ENCODE measurements around the gene PARP14.

PARP14 gene

GRCh38 chr3:122679882-122680474 lies 661 bp upstream of the PARP14 start:
- H3K4me3 ChIP-seq (ENCODE audit: low read depth, low read length), result peak overlapping the region; percentile 64
- TF ChIP-seq, protein P1, sequence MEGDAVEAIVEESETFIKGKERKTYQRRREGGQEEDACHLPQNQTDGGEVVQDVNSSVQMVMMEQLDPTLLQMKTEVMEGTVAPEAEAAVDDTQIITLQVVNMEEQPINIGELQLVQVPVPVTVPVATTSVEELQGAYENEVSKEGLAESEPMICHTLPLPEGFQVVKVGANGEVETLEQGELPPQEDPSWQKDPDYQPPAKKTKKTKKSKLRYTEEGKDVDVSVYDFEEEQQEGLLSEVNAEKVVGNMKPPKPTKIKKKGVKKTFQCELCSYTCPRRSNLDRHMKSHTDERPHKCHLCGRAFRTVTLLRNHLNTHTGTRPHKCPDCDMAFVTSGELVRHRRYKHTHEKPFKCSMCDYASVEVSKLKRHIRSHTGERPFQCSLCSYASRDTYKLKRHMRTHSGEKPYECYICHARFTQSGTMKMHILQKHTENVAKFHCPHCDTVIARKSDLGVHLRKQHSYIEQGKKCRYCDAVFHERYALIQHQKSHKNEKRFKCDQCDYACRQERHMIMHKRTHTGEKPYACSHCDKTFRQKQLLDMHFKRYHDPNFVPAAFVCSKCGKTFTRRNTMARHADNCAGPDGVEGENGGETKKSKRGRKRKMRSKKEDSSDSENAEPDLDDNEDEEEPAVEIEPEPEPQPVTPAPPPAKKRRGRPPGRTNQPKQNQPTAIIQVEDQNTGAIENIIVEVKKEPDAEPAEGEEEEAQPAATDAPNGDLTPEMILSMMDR (IDR thresholded peaks at IDR 0.05; ENCODE audit: insufficient read depth, low read depth, low read length, missing control alignments), result no peak
- DNase-seq (ENCODE audit: low read depth), result peak; percentile 43

DNA sequence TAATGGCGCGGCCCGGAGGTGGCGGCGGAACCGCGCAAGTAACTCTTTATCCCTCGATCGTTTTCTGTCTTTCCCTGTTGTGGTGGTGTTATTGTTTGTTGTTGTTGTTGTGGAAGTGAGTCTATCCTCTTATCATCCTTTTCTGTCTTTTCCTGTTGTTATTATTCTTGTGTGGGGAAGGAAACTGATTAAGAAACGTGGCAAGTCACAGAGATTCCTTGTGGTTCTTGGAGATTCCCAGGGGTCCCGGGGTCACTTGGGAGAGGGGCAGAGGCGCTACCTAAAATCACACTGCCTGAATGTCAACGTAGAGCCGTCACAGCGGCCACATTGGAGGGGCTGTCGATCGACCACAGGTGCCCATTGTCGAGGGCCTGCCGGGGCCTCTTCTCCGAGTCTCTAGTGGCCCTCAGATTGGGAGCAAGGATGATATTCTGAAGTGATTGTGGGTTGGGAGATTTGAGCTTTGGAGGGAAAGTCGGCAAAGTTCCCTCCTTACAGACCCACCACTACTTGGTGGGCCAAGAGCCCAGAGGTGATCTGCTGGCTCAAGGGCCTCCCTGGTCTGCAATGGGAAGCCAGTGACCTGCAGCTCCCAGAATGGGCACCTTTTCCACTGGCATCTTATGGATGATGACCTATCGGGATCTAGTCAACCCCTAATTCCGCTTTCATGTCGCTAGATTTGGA lies 790 bp downstream of the PARP14 start:
- H3K4me3 ChIP-seq (ENCODE audit: low read depth, low read length), result peak overlapping the region; percentile 64
- TF ChIP-seq, protein P1 (IDR thresholded peaks at IDR 0.05; ENCODE audit: insufficient read depth, low read depth, low read length, missing control alignments), result no peak
- DNase-seq (ENCODE audit: low read depth), result no peak

DNA sequence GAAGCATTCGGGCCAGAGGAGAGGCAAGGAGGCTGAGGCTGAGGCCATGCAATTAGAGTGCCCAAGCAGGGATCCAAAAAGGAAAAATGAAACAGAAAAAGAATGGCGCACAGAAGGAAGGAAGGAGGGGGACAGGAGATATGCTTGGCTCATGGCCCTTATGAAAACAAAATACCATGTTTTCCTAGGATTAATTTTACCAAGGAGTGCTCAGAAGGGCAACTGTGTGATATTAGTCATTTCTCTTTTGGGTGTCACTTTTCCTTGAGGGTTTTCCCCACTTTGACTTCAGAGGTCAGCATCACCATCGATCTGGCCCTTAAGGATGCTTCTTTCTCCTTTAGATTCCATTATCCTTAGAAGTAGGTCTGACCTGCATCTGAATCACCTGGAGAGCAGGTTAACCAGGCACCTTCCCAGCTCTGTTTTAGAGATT lies 1.4 kb downstream of the PARP14 start:
- TF ChIP-seq, protein P1 (IDR thresholded peaks at IDR 0.05; ENCODE audit: insufficient read depth, low read depth, low read length, missing control alignments), result no peak
- peak overlapping the region; percentile 64 for H3K4me3 ChIP-seq (ENCODE audit: low read depth, low read length)
- no peak for DNase-seq (ENCODE audit: low read depth)

- peak overlapping the region; percentile 64 for H3K4me3 ChIP-seq (ENCODE audit: low read depth, low read length)
- DNase-seq (ENCODE audit: low read depth), result peak; percentile 64
These were observed 2.3 kb downstream of the PARP14 start for GRCh38 chr3:122682778-122683411.

DNA sequence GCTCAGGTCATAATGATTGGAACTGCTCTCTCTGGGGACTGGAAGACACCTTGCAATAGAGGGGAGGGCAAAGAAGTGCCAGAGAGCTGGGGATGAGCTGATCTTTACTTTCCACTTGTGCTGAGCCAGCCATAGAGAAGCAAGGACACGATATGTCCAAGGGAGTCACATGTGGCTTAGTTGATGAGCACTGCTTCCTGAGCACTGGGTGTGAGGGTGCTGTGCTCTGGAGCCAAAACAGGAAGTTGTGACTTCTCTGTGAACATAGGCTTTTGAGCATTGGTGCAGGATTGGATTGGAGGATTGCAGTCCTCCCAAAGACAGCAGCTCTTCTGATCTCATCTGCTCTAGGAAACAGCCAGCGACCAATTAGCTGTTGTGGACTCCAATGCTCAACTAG lies 6.7 kb downstream of the PARP14 start:
- no peak for DNase-seq (ENCODE audit: low read depth)
- TF ChIP-seq, protein P1 (IDR thresholded peaks at IDR 0.05; ENCODE audit: insufficient read depth, low read depth, low read length, missing control alignments), result no peak
- H3K4me3 ChIP-seq (ENCODE audit: low read depth, low read length), result no peak overlapping the region

DNA sequence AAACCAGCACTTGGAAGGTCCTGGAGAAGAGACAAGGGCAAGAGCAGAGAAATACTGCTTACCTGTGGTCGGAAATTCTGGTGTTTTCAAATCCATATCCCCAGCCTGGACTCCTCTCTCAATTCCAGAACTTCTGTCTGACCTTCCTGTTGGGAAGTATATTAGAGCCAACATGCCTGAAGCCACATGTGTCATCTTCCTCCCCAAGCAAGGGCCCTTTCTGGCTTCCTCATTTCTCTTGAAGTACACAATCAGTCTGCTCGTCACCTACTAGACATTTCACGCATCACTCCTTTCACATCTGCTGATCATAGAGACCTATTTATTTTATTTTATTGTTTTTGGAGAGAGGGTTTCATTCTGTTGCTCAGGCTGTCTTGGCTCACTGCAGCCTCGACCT lies 8.4 kb downstream of the PARP14 start:
- DNase-seq (ENCODE audit: low read depth), result no peak
- TF ChIP-seq, protein P1 (IDR thresholded peaks at IDR 0.05; ENCODE audit: insufficient read depth, low read depth, low read length, missing control alignments), result no peak
- H3K4me3 ChIP-seq (ENCODE audit: low read depth, low read length), result no peak overlapping the region

GRCh38 chr3:122689587-122689986 lies 8.9 kb downstream of the PARP14 start:
- H3K4me3 ChIP-seq (ENCODE audit: low read depth, low read length), result no peak overlapping the region
- DNase-seq (ENCODE audit: low read depth), result no peak
- TF ChIP-seq, protein P1 (IDR thresholded peaks at IDR 0.05; ENCODE audit: insufficient read depth, low read depth, low read length, missing control alignments), result no peak

All from GM12865 (cell line).